ENCODE measurements around the gene RNF133.
"Not testable (repeated sequence)": the region's sequence is repeated elsewhere in the genome, so short reads cannot be mapped to it uniquely, and the experiment has no call there.

RNF133 gene

GRCh38 chr7:122689346-122690109 lies 9.4 kb downstream of the RNF133 start:
- DNase-seq, result no peak

GRCh38 chr7:122688400-122688998 lies 10.4 kb downstream of the RNF133 start:
- no peak for DNase-seq

GRCh38 chr7:122686360-122686878 lies 12.5 kb downstream of the RNF133 start:
- DNase-seq, result no peak

GRCh38 chr7:122684504-122684903 lies 14.4 kb downstream of the RNF133 start:
- no peak for DNase-seq

- no peak for DNase-seq
These were observed 15.9 kb downstream of the RNF133 start for GRCh38 chr7:122682815-122683550.

- not testable (repeated sequence) for DNase-seq
These were observed 17.7 kb downstream of the RNF133 start for GRCh38 chr7:122681186-122681585.

GRCh38 chr7:122679813-122680212 lies 19.1 kb downstream of the RNF133 start:
- DNase-seq, result no peak

- DNase-seq, result not testable (repeated sequence)
These were observed 19.6 kb downstream of the RNF133 start for GRCh38 chr7:122679269-122679709.

GRCh38 chr7:122677149-122677548 lies 21.8 kb downstream of the RNF133 start:
- DNase-seq, result no peak

- DNase-seq, result no peak
These were observed 22.5 kb downstream of the RNF133 start for GRCh38 chr7:122676466-122676865.

- DNase-seq, result no peak
These were observed 23.3 kb downstream of the RNF133 start for GRCh38 chr7:122675621-122676020.

GRCh38 chr7:122675011-122675410 lies 23.9 kb downstream of the RNF133 start:
- DNase-seq, result no peak

- DNase-seq, result no peak
These were observed 24.4 kb downstream of the RNF133 start for GRCh38 chr7:122674502-122674901.

- DNase-seq, result no peak
These were observed 25.0 kb downstream of the RNF133 start for GRCh38 chr7:122673951-122674350.

GRCh38 chr7:122672536-122672935 lies 26.4 kb downstream of the RNF133 start:
- no peak for DNase-seq

GRCh38 chr7:122663733-122664132 lies 35.2 kb downstream of the RNF133 start:
- no peak for DNase-seq

GRCh38 chr7:122658856-122659255 lies 40.1 kb downstream of the RNF133 start:
- no peak for DNase-seq

- no peak for DNase-seq
These were observed 45.2 kb downstream of the RNF133 start for GRCh38 chr7:122653685-122654084.

- no peak for DNase-seq
These were observed 46.0 kb downstream of the RNF133 start for GRCh38 chr7:122652876-122653275.

GRCh38 chr7:122651451-122651850 lies 47.5 kb downstream of the RNF133 start:
- no peak for DNase-seq
